Left lobe of liver (tissue), 2 donors: ENCODE measurements around the gene PREX1. TPM values are rescaled to one million over a fixed set of nuclear protein-coding genes. Genes with fewer than 3 reads are reported as not detected.
"Not testable (repeated sequence)": the region's sequence is repeated elsewhere in the genome, so short reads cannot be mapped to it uniquely, and the experiment has no call there.

ENCODE experiments used
- ATAC-seq: fragments of 200-7000 bp; cut with Tn5 transposase; one replicate; pipeline ENCODE4 v1.9.1; 2020; ENCODE audit warnings: mild to moderate bottlenecking, moderate library complexity
- DNase-seq: peaks from one replicate; pipeline ENCODE4 v3.0.0-alpha.2; 2020; ENCODE audit warnings: low spot score
- total RNA-seq: library from RNA; stranded (reverse); gene quantifications from one replicate; pipeline ENCODE4 v1.2.1, GENCODE V29; 2021
- donor health status: DM: no; HTN: no; CAD: no; lungs with moderate emphysema.
- donor health status: DM: no; HTN: yes; CAD: no.

The PREX1 gene
- total RNA-seq, 1 donor from 2014 or later, result 5.8 TPM

DNA sequence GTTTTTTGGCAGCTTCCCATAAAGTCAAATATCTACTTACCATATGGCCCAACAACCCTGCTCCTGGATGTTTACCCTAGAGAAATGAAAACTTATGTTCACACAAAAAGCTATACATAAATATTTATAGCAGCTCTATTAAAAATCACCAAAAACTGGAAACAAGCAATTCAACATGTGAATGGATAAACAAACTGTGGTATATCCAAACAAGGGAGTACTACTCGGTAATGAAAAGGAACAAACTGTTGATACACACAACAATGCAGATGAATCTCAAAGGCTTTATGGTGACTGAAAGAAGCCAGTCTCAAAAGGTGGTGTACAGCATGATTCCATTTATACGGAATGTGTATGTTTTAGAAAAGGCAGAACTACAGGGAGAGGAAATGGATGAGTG lies 48.4 kb downstream of the PREX1 start:
- no peak for DNase-seq
- no peak for ATAC-seq

DNA sequence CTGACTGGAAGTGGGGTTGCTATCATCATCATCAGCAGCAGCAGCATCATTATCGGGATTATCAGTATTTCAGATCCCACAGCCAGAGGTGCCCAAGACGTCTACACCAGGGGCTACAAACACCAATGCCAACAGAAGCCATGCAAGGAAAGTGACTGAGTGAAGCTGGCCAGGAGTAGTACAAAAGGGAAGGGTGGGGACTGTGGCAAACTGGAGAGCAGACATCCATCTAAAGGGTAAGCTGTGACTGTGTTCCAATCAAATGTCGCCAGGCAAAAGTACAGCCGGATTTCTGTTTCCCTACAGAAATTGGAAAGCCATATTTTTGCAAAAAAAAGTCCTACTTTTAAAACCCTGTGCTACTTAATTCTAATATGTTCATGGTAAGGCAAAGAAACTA lies 50.0 kb downstream of the PREX1 start:
- DNase-seq, result no peak
- no peak for ATAC-seq

DNA sequence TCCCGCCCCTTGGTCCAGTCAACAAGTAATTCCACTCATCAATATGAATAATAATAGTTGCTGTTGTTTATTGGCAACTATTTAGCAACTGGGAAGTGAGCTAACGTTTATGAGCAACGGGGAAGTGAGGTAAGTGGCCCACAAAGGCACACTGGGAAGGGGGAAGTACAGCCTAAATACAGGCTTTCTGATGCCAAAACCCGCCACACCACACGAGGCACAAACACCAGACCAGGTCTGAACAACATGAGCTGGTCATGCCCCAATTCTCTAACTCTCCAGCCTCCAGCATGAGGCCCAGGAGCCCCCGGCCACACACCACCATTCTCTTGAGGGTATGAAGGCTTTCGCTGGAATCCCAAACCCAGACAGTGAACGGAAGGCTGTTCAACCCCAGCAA lies 50.8 kb downstream of the PREX1 start:
- no peak for DNase-seq
- no peak for ATAC-seq

DNA sequence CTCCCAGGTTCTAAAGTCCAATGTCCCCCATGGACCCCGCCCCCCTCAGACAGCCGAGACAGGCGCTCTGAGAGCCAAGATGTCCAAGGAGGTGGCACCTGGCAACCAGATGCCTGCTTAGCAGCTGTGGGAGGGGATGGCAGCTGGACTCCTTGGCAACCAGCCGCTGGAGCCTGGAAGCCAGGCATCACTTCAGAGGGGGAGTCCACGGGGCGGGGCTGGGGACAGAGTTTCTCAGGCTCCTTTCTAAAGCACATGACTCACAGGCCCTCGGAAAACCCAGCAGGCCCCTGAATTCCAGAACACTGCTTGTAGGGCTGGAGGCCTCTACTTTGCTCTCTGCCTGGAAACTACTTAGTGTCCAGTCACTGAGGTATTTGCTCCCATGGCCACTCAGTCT lies 51.5 kb downstream of the PREX1 start:
- ATAC-seq (no peak), DNase-seq (no peak)

DNA sequence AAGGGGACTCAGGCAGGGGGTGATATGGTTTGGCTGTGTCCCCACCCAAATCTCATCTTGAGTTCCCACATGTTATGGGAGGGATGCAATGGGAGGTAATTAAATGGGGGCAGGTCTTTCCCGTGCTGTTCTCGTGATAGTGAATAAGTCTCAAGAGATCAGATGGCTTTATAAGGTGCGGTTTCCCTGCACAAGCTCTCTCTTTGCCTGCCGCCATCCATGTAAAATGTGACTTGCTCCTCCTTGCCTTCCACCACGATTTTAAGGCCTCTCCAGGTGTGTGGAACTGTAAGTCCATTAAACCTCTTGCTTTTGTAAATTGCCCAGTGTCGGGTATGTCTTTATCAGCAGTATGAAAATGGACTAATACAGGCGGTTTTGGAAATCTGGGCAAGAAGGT lies 52.3 kb downstream of the PREX1 start:
- not testable (repeated sequence) for ATAC-seq, DNase-seq

DNA sequence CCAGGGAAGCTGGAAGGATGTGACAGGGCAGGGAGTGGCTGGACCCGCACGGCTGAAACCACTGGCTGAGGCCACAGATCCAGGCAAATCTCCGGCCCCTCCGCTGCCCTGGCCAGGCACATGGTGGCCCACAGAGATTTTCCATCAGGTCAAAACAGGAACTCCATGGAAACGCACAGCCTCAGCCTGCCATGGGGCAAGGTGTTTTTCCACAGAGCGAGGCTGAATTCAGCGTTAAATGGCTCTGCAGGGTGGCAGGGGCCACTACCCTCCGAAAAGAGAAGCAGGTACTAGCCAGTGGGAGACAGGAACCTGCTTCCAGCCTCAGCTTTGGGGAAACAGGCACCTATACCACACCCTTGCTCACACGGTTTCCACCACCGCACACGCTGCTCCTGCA lies 53.1 kb downstream of the PREX1 start:
- DNase-seq, result no peak
- no peak for ATAC-seq

DNA sequence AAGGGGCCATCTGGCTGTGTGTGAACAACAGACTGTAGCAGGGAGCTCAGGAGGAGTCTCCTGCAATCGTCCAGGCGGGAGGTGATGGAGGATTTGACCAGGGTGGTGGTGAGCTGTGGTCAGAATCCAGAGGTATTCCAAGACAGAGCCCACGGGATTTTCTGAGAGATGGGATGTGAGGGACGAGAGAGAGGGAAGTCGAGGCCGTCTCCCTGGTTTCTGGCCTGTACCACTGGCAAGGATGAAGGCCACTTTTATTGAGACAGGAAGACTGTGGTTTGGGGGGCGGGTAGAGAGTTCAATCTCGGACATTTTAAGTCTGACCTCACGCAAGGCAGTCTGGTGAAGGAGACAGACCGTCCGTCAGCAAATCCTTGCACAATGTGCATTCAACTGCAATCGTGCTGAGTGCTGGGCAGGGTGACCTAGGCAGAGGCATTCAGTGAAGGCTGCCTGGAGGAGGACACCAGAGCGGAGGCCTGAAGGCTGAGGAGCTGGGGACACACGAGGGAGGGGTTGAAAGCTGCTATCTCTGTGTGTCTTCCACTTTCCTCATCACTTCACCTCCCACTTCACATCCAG lies 53.9 kb downstream of the PREX1 start:
- DNase-seq, result no peak
- ATAC-seq, result peak; percentile 40

DNA sequence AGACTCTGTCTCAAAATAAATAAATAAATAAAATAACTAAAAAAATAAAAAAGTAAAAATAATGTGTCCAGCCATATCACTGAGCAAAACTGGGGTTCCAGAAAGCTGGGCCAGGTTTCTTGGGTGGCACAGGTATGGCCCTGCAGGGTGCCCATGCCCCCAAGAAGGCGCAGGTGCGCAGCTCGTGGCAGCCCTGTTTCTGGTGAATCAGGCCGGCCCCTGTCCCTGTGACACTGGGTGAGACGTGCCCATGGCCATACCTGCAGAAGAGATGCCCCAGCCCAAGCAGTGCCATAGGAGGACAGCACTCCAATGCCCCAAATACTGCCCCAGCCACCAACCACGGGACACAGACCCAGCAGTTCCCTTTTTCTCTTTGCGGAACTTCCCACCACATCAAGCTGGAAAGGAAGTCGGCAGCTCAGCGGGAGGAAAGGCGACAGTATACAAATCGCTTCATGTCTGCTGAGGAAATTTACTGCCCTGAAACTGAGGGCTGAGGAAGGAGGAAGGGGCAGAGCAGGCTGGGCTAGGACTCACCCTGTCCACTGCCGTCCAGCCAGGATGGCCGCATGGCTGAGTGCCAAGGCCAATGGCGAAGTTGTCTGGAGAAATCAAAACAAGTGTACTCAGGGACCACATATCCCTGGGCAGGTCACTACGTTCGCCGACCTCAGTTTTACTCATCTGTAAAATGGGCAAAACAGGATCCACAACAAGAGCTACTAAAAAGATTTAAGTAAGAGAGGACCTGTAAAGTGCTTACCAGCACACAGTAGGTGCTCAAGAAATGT lies 55.4 kb downstream of the PREX1 start:
- ATAC-seq (peak; percentile 65), DNase-seq (no peak)

DNA sequence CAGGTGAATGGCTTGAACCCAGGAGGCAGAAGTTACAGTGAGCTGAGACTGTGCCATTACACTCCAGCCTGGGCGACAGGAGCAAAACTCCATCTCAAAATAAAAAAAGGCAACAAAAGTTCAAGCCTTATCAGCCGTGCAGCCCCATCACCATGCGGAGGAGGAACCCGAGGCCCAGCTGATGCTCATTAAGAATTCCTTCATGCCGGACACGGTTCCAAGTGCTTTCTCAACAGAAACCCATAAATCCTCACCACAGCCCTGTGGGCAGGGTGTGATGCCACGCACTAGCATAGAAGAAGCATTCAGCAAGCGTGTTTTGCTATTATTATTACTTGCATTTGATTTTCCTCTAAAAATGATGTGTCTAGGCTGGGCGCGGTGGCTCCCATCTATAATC lies 56.3 kb downstream of the PREX1 start:
- ATAC-seq, result no peak

DNA sequence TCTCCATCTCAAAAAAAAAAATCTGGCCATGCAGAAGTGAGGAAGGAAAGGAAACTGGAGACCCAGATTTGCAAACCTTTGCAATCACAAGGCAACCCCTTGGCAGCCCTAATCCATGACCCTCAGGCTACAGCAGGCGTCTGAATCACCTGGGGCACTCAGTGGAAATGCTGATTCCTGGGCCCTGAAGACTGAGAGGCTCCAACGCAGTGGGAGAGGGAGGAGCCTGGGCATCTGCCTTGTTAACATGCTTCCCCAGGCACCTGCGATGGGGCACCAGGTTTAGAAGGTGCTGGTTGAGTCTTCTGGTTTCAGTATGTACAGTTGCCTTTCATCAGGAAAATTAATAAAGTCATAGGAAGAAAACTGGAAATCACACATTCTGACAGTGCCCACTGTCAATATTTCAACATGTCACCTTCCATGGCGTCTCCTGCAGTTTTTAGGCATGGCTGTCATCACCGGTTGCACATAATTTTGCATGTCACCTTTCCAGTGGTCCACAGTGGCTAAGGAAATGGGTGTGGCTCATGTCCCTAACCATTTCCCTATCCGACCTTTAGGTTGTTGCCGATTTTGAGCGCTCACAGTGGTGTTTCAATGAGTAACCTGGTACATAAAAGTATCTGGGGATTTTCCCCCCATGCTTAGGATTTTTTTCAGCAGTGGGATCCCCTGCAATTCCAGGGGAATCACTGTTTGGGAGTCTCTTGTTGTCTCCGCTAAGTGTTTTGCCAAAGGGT lies 56.9 kb downstream of the PREX1 start:
- DNase-seq (no peak), ATAC-seq (no peak)

More for the DNA sequence above, 56.3 kb downstream of the PREX1 start:
- no peak for DNase-seq

DNA sequence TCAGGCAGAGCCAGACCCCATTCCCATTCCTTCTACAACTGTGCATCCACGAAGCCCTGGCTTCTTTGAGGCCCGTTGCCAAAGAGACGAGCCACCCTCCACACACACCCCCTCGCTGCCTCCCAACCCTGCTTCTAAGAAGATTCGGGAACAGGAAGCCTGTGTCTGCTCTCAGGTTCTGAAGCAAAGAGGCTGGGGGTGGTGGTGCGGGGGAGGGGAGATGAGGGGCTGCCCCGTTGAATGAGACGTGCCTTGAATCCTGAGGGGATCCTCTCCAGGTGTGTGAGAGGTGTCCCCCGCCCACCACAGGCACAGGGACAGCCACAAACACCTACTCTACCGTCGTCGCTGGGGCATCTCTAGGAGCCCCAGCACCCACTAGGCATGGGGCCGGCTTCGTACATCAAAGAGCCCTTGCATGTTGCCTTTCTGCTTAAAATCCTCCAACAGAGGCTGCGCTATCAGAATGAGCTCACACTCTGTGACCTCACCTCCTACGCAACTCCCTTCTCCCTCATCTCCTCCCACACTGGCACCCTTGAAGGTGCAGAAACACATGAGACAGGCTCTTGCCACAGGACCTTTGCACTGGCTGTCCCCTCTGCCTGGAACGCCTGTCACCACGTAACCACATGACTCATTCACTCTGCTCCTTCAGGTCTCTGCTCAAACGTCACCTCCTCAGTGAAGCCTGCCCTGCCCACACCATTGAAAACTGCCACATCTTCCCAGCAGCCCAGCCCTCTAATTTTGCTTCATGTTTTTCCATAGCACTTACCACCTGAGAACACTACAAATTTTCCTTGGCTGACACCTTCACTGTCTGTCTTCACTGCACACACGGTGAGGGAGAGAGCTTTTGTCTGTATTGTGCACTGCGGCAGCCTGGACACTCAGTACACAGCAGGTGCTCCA lies 58.5 kb downstream of the PREX1 start:
- DNase-seq (no peak), ATAC-seq (no peak)

DNA sequence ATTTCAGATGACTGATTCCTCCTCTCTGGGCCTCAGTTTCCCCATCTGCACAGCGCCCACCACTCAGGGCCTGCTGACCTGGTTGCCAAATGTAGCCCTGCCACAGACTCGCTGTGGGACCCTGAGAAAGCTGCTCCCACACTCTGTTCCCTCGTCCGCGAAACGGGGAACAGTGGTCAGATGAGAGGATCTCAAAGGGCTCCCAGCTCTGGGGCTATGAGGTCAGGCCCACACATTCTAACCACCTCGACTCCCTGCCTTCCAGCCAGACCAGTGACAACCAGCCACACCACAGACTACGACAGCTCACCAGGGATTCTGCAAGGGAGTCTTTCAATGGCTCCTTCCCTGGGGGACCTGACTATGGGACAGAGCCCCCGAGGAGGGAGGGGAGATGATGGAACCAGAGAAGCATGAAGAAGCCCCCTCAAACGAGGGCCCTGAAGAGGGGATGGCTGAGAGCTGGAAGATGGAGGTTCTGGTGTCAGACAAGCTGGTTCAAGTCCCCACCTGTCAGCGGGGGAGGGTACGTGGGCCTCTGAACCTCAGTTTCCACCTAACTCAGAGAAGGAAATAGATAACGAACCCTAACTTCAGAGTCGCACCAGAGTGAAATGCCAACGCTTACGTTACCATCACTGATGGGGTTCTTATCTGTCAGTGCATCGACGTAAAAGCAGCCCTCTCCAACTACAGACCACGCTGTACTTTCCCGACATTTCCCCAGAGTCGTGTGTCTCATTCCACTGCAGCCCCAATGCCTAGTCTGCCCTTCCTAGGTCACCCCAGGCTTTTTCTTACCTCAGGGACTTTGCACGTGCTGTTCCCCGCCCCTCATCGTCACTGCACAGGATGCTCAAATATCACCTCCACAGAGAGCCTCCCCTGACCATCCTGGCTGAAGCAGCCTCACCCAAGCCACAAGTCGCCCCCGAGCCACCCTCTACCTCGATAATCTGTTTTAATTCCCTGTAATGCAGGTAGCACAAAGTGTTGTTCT lies 60.5 kb downstream of the PREX1 start:
- ATAC-seq (no peak), DNase-seq (no peak)

DNA sequence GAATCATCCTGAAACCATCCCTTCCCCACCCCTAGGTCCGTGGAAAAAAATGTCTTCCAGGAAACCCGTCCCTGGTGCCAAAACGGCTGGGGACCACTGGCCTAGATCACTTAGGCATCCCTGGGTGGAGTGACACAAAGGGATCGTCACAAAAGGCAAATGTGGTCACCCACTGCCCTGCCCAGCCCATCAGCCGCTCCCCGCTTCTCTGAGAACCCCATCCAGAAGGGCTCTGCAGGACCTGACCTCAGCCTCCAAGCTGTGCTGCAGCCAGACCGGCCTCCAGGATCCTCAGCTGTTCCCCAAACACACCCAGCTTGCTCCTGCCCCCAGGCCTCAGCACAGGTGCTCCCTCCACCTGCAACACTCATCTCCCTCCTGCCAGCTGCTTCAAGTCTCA lies 61.6 kb downstream of the PREX1 start:
- DNase-seq, result no peak
- ATAC-seq, result no peak

DNA sequence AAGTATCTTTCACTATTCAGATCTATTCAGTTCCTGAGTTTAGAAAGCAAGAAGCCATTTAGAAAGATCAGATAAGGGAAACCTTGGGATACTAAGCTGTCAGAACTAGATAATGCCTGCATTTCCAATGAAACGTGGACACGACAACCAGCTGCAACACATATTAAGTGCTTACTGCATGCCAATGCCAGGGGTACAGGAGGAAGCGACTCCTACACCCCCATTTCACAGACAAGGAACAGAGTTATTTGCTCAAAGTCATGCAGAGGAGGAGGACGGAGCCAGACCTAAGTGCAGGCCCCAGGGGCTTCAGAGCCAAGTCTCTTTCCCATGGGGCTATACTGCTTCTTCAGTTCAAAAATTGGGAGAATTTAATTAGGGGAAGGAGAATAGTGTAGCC lies 62.4 kb downstream of the PREX1 start:
- DNase-seq (no peak), ATAC-seq (no peak)

DNA sequence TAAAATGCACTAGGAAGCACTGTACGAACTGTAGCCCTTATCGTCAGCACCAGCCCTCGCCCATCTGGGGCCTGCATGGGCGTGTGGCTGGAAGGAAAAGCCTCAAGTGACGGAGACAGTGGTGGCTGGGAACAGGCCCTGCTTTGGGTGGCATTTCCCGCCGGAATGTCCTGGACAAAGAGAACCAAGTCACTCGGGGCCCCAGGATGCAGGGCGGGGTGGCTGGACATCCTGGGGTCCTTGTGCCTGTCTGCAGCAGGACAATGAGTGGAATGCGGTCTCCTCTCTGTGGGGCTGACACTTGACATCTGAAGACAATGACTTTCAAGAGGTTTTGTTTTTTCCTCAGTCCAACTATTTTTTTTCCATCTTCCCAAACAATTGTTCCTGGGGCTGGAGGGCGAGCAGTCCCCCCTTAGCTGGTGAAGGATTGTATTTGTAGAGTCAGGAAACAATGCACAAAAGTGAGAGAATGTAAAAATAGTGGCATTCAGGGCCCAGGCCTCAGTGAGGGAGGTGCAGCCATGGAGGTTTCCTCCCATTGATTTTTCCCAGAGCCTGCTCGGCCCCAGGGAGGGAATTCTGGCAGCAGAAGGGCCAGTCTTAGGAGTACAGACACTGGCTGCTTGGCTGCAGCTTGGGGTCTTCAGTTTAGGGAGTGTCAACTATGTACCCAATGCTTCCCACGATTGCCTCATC lies 64.4 kb downstream of the PREX1 start:
- DNase-seq (no peak), ATAC-seq (peak; percentile 29)

DNA sequence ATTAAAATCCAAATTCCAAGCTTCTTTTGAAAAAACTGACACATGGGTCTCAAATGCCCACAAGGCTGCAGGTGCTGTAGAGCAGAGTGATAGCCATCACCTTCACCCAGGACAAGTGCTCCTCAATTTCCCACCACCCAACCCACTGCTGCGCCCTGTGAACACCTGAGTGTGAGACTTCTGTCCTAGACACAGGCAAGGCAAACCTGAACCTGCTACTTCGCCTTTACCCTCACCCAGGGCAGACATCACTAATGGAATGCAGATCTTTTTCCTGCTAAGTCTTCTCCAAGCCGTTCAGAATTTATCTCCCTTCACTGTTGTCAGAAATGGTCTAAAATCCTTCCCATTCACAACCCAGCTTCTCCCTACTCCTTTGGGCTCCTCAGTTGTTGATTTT lies 65.9 kb downstream of the PREX1 start:
- DNase-seq (no peak), ATAC-seq (no peak)

DNA sequence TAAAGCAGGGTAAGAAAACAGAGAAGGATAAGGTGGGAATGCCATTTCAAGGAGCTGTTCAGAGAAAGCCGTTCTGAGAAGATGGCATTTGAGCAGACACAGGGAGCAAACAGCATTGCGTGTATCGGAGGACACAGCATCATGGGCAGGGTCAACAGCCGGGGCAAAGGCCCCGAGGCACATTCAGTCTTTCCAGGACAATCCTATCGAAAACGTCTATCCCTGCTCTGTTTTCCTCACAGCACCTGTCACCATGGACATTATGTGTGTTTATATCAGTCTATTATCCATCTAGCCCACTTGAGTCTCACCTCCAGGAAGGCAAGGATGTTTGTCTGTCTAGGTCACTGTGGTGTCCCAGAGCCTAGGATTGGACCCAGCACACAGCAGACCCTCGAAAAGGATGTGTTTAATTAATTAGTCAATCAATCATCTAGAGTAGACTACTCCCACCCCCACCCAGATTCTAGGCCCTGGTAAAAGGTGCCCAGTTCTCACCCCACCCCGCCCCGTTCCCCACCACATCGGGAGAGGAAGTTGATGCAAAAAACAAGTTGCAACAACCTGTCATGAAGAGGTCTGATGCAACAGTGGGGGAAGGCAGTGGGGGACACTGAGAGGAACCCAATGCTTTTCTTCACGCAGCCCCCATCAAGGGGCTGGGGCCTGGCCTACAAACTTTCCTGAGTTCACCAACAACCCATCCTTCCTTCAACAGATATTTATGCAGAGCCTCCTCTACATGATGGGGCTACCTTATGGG lies 66.6 kb downstream of the PREX1 start:
- peak; percentile 42 for ATAC-seq

DNA sequence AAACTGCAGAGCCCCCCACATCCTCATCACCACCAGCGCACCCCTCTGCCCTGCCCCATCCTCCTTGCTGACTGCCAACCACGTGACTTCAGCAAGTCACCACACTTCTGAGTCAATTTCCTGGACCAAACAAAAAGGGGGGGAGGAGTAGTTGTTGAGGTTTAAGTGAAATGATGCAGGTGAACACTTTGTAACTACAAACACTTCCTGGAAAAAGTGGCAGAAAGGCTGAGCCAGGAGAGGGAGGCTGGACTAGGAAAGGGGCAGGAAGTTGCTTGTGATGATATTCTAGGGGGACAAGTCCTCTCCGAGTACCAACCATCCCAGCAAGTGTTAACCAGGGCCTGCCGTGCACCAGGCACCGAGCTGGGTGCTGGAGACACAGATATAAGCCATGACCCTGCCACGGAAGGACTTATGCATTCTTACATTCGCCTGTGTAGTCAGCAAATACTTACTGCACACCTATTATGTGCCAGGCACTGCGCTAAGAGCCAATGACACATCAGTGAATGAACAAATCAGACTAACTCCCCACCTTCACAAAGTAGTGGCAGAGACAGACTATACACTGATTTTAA lies 67.3 kb downstream of the PREX1 start:
- ATAC-seq, result peak; percentile 21
- DNase-seq, result no peak

More for the DNA sequence above, 66.6 kb downstream of the PREX1 start:
- DNase-seq, result no peak
